ENCODE results near the gene ELANE. TPM values are rescaled to one million over a fixed set of nuclear protein-coding genes. Genes with fewer than 3 reads are reported as not detected.

Gene ELANE
- total and polyA plus RNA-seq, 7 donors, result 0.64 to 3.6 (median 1.8) TPM; not detected in 3

DNA sequence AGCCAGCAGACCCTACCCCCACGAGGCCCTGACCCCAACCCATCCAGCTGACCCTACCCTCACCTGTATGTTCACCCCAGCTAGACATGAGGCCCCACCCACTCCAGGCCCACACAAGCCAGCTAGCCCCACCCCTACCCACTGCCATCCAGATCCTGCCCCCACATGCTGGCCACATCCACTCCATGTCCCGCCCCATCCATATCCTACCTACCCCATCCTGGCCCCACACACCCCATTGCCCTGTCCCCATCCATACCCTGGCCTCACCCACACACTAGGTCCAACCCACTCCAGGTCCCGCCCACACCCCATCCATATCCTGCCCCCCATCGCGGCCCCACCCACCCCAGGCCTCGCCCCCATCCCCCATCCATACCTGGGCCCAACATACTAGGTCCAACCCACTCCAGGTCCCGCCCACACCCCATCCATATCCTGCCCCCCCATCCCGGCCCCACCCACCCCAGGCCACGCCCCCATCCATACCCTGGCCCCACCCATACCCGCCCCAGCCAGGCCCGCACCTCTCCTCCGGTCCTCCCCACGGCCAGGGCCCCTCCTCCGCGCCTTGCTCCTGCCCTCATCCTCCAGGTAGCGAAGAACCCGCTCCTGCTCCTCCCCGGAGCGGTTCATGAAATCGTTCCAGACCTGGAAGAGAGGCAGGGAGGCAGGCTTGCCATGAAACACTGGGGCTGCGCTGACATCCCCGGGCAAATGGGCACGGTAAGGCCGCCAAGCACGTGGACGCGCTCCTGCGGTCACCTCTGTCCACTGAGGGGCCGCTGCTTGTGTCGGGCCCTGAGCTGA is 48.4 kb downstream of the ELANE start:
- intact Hi-C loops (cut with DNase I), result no loop called here
- Histone ChIP-seq H3K9me3 (no peaks in the 10 kb centered on the region), H3K36me3 (peaks cover 0 to 36% (median 13%) of the 10 kb centered on the region in 4 donors), H3K27me3 (no peaks in the 10 kb centered on the region), H3K4me1 (no peaks in the 10 kb centered on the region), H3K27ac (no peak overlapping the region), H3K4me3 (no peak overlapping the region)
- DNase-seq, result no peak
- TF ChIP-seq, protein P1, sequence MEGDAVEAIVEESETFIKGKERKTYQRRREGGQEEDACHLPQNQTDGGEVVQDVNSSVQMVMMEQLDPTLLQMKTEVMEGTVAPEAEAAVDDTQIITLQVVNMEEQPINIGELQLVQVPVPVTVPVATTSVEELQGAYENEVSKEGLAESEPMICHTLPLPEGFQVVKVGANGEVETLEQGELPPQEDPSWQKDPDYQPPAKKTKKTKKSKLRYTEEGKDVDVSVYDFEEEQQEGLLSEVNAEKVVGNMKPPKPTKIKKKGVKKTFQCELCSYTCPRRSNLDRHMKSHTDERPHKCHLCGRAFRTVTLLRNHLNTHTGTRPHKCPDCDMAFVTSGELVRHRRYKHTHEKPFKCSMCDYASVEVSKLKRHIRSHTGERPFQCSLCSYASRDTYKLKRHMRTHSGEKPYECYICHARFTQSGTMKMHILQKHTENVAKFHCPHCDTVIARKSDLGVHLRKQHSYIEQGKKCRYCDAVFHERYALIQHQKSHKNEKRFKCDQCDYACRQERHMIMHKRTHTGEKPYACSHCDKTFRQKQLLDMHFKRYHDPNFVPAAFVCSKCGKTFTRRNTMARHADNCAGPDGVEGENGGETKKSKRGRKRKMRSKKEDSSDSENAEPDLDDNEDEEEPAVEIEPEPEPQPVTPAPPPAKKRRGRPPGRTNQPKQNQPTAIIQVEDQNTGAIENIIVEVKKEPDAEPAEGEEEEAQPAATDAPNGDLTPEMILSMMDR (IDR thresholded peaks at IDR 0.05), result no peak
- TF ChIP-seq POLR2A (IDR thresholded peaks at IDR 0.05) (no peak), EP300 (IDR thresholded peaks at IDR 0.05) (no peak), POLR2AphosphoS5 (IDR thresholded peaks at IDR 0.05) (no peak)
- 66 to 79% methylated on average over 30 of the region's 30 CpGs for WGBS, 2 donors

DNA sequence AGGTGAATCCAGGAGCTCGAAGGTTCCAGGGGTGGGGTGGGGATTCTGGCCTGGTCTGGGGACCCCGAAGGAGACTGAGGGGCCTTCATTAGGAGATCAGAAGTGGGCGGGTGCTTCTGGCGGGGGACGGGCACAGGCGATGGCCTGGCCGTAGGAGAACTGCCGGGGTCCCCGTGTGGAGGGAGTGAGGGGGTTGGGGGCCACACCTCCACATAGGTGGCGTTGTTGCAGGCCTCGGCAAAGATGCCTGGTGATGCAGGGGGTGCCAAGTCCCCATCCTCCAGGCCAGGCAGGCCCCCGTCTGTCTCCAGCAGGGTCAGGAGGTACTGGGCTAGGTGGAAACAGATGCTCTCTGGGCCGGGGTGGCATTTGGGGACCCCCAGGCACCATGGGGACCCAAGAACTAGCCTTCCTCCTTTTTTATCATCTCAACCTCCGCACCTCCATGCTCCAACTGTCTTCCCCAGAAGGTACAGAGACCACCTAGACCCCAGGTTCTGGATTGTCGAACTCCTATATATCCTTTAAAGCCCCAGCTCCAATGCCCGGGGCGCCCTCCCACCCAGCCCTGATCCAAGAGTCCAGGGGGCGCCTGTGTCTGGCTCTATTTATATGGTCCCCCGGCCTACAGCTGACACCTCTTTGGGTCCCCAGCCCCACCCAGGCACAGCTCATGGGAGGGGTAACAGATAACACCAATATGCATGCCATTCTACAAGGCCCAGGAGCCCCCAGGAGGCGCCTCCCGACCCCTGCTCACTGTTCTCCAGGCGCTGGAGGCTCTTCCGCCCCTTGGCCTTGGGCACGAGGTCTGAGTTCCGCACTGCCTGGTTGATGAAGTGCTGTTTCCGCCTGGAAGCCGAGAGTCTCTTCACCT is 49.4 kb downstream of the ELANE start:
- TF ChIP-seq POLR2AphosphoS5 (IDR thresholded peaks at IDR 0.05), result no peak
- TF ChIP-seq, protein P1 (IDR thresholded peaks at IDR 0.05), result no peak
- H3K27ac ChIP-seq, result no peak overlapping the region
- no peaks in the 10 kb centered on the region for H3K4me1 ChIP-seq
- peaks cover 0 to 36% (median 13%) of the 10 kb centered on the region in 4 donors for H3K36me3 ChIP-seq
- 94 to 95% methylated on average over 27 of the region's 27 CpGs for WGBS, 2 donors
- DNase-seq, result no peak
- intact Hi-C loops (cut with DNase I), result no loop called here
- no peaks in the 10 kb centered on the region for H3K27me3 ChIP-seq
- H3K9me3 ChIP-seq, result no peaks in the 10 kb centered on the region
- H3K4me3 ChIP-seq, result no peak overlapping the region

DNA sequence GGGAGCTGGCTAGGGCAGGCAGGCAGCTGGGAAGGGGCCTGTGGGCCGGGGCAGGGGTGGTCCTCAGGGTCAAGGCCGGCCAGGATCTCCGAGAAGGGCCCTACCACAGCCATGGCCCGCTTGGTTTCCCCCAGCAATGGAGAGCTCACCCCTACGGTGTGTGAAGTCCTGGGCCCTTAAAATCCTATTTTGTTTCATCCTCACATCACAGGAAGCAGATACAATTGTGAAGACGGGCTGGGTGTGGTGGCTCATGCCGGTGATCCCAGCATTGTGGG is 49.9 kb downstream of the ELANE start:
- TF ChIP-seq POLR2AphosphoS5 (IDR thresholded peaks at IDR 0.05), result no peak
- TF ChIP-seq, protein P1 (IDR thresholded peaks at IDR 0.05), result no peak
- no peak for TF ChIP-seq POLR2A (IDR thresholded peaks at IDR 0.05)
- no peaks in the 10 kb centered on the region for H3K9me3 ChIP-seq
- no peak overlapping the region for H3K4me3 ChIP-seq
- intact Hi-C loops (cut with DNase I), result no loop called here
- H3K4me1 ChIP-seq, result no peaks in the 10 kb centered on the region
- peaks cover 0 to 31% (median 13%) of the 10 kb centered on the region in 4 donors for H3K36me3 ChIP-seq
- no peaks in the 10 kb centered on the region for H3K27me3 ChIP-seq
- DNase-seq, result no peak
- 89 to 95% methylated on average over 7 of the region's 7 CpGs for WGBS, 2 donors
- no peak overlapping the region for H3K27ac ChIP-seq

DNA sequence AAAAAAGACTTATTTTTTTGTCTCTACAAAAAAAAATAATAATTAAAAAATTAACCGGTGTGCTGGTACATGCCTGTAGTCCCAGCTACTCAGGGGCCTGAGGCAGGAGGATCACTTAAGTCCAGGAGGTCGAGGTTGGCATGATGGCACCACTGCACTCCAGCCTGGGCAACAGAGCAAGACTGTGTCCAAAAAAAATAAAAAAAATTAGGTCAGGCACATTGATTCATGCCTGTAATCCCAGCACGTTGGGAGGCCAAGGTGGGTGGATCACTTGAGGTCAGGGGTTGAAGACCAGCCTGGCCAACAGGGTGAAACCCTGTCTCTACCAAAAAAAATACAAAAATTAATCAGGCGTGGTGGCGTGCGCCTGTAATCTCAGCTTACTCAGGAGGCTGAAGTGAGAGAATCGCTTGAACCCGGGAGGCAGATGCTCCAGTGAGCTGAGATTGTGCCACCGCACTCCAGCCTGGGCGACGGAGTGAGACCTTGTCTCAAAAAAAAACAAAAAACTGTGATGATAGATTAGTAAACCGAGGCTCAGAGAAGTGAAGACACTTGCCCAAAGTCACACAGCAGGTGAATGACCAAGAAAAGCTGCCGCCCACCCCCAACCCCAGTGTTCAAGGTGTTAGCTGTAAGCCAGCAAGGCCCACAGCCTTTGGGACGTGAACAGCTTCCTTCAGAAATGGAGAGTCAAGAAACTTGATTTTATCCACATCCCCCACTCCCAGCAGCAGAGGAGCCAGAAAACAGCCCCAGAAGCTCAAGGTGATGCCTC is 50.5 kb downstream of the ELANE start:
- WGBS, 2 donors, result 93 to 94% methylated on average over 14 of the region's 14 CpGs

More for the DNA sequence above, 50.5 kb downstream of the ELANE start:
- intact Hi-C loops (cut with DNase I), result no loop called here
- TF ChIP-seq, protein P1 (IDR thresholded peaks at IDR 0.05), result no peak
- no peak for TF ChIP-seq POLR2AphosphoS5 (IDR thresholded peaks at IDR 0.05)
- no peak for TF ChIP-seq EP300 (IDR thresholded peaks at IDR 0.05)
- Histone ChIP-seq H3K9me3 (no peaks in the 10 kb centered on the region), H3K36me3 (peaks cover 0 to 27% (median 13%) of the 10 kb centered on the region in 4 donors), H3K27ac (no peak overlapping the region), H3K4me1 (no peaks in the 10 kb centered on the region), H3K4me3 (no peak overlapping the region), H3K27me3 (no peaks in the 10 kb centered on the region)
- DNase-seq, result no peak

Measured in sigmoid colon (tissue), 7 donors.